Measurements from ENCODE around the gene IMMP2L.

GRCh38 chr7:110988890-110989501 is 573.3 kb downstream of the IMMP2L start:
- TF ChIP-seq CTCF (IDR thresholded peaks at IDR 0.05) (no peak), POLR2A (IDR thresholded peaks at IDR 0.05) (no peak), EP300 (IDR thresholded peaks at IDR 0.05) (no peak)
